Astrocyte (in vitro differentiated cells and primary cell): ENCODE results near the gene DEGS1. TPM values are rescaled to one million over a fixed set of nuclear protein-coding genes. Genes with fewer than 3 reads are reported as not detected.

Experiments
- DNase-seq: peaks from one replicate; pipeline ENCODE4 v3.0.0-alpha.2; 2010; ENCODE audit warnings: low read depth
- FAIRE-seq: peaks from 2 replicates; lab custom pipeline; 2011; peaks lifted over from hg19 to GRCh38; lab: Jason Lieb, UNC
- H2AFZ ChIP-seq: 2 replicates; pipeline ENCODE4 v1.6.0; 2012; ENCODE audit warnings: low read depth, low read length, inconsistent platforms
- H3K27ac ChIP-seq: 2 replicates; pipeline ENCODE4 v1.5.1; 2011; ENCODE audit warnings: low read depth, low read length, inconsistent platforms
- H3K27me3 ChIP-seq: 2 replicates; pipeline ENCODE4 v1.6.0; 2011; ENCODE audit warnings: low read length, inconsistent platforms; ENCODE audit not compliant: insufficient read depth
- H3K36me3 ChIP-seq: 2 replicates; pipeline ENCODE4 v1.5.1; 2011; ENCODE audit warnings: low read length, inconsistent platforms; ENCODE audit not compliant: insufficient read depth
- H3K4me1 ChIP-seq: 2 replicates; pipeline ENCODE4 v1.5.1; 2011; ENCODE audit warnings: low read length, inconsistent platforms; ENCODE audit not compliant: insufficient read depth
- H3K4me2 ChIP-seq: 2 replicates; pipeline ENCODE4 v1.6.0; 2012; ENCODE audit warnings: low read length, inconsistent platforms
- H3K4me3 ChIP-seq: 2 replicates; pipeline ENCODE4 v1.5.1; 2011; ENCODE audit warnings: low read depth, mild to moderate bottlenecking, low read length, inconsistent platforms; ENCODE audit not compliant: insufficient read depth
- H3K79me2 ChIP-seq: 2 replicates; pipeline ENCODE4 v1.6.0; 2012; ENCODE audit warnings: mild to moderate bottlenecking, low read length, inconsistent platforms; ENCODE audit not compliant: insufficient read depth
- H3K9ac ChIP-seq: 2 replicates; pipeline ENCODE4 v1.6.0; 2012; ENCODE audit warnings: mild to moderate bottlenecking, low read length, inconsistent platforms
- H3K9me3 ChIP-seq: 2 replicates; pipeline ENCODE4 v1.5.1; 2012; ENCODE audit warnings: low read depth, mild to moderate bottlenecking, low read length, inconsistent platforms; ENCODE audit not compliant: insufficient read depth
- H4K20me1 ChIP-seq: 2 replicates; pipeline ENCODE4 v1.6.0; 2012; ENCODE audit warnings: low read length, inconsistent platforms; ENCODE audit not compliant: insufficient read depth
- H3K27ac Mint-ChIP-seq: one replicate; pipeline ENCODE4 v1.8.0; 2021; ENCODE audit warnings: mild to moderate bottlenecking, mixed read lengths; ENCODE audit not compliant: unreplicated experiment
- H3K27me3 Mint-ChIP-seq: one replicate; pipeline ENCODE4 v1.8.0; 2021; ENCODE audit warnings: low read depth, mixed read lengths; ENCODE audit not compliant: unreplicated experiment
- H3K36me3 Mint-ChIP-seq: one replicate; pipeline ENCODE4 v1.8.0; 2021; ENCODE audit warnings: low read depth, mixed read lengths; ENCODE audit not compliant: unreplicated experiment
- H3K4me1 Mint-ChIP-seq: one replicate; pipeline ENCODE4 v1.8.0; 2021; ENCODE audit warnings: low read depth, mixed read lengths; ENCODE audit not compliant: unreplicated experiment
- H3K4me3 Mint-ChIP-seq: one replicate; pipeline ENCODE4 v1.8.0; 2021; ENCODE audit warnings: mild to moderate bottlenecking, moderate library complexity, mixed read lengths; ENCODE audit not compliant: unreplicated experiment
- H3K9me3 Mint-ChIP-seq: one replicate; pipeline ENCODE4 v1.8.0; 2021; ENCODE audit warnings: mild to moderate bottlenecking, mixed read lengths; ENCODE audit not compliant: unreplicated experiment
- EZH2 ChIP-seq: IDR thresholded peaks from 2 replicates; pipeline ENCODE4 v1.6.1; 2012; ENCODE audit warnings: mild to moderate bottlenecking, low read length, inconsistent platforms; ENCODE audit not compliant: insufficient read depth
- total RNA-seq: library from RNA; stranded (reverse); gene quantifications from 2 replicates; pipeline ENCODE4 v1.2.1, GENCODE V29; 2021
- TF ChIP-seq, protein P1 (sequence below): IDR thresholded peaks from 2 replicates; pipeline ENCODE4 v1.5.1; 2011; ENCODE audit warnings: low read depth, mild to moderate bottlenecking, inconsistent platforms, low read length, moderate library complexity; ENCODE audit not compliant: insufficient read depth

Gene DEGS1
- total RNA-seq, 1 donor from 2014 or later = 115 TPM

DNA sequence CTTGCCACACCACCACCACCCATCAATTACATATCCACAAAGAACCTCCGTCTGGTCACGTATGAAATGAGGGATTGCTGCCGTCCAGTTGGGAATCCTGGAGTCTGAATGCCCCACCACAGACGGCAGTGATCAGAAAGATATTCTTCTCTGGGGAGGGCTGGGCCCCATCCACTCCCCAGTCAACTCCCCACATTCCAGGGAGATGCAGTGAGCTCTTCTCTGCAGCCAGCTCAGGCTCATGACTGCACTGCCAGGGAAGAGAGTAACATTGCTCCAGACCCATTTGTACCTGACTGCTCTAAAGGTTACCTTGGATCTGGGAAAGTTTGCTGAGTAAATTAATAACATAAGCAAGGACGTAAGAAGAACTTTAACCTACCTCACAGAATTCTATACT lies 18.3 kb downstream of the DEGS1 start:
- Mint-ChIP-seq H3K36me3 (no peaks in the 10 kb centered on the region), H3K4me1 (peaks cover 31% of the 10 kb centered on the region), H3K9me3 (no peaks in the 10 kb centered on the region), H3K27me3 (no peaks in the 10 kb centered on the region), H3K27ac (peak overlapping the region; percentile 72), H3K4me3 (no peak overlapping the region)
- FAIRE-seq (no peak), DNase-seq (no peak)
- Histone ChIP-seq H4K20me1 (no peaks in the 10 kb centered on the region), H3K36me3 (no peaks in the 10 kb centered on the region), H3K79me2 (no peaks in the 10 kb centered on the region), H3K4me3 (no peak overlapping the region), H3K4me1 (peaks cover 29% of the 10 kb centered on the region), H3K27me3 (no peaks in the 10 kb centered on the region), H3K9me3 (no peaks in the 10 kb centered on the region), H3K4me2 (no peak overlapping the region), H3K27ac (no peak overlapping the region), H3K9ac (no peak overlapping the region), H2AFZ (no peak overlapping the region)
- no peak for TF ChIP-seq EZH2
- TF ChIP-seq, protein P1, sequence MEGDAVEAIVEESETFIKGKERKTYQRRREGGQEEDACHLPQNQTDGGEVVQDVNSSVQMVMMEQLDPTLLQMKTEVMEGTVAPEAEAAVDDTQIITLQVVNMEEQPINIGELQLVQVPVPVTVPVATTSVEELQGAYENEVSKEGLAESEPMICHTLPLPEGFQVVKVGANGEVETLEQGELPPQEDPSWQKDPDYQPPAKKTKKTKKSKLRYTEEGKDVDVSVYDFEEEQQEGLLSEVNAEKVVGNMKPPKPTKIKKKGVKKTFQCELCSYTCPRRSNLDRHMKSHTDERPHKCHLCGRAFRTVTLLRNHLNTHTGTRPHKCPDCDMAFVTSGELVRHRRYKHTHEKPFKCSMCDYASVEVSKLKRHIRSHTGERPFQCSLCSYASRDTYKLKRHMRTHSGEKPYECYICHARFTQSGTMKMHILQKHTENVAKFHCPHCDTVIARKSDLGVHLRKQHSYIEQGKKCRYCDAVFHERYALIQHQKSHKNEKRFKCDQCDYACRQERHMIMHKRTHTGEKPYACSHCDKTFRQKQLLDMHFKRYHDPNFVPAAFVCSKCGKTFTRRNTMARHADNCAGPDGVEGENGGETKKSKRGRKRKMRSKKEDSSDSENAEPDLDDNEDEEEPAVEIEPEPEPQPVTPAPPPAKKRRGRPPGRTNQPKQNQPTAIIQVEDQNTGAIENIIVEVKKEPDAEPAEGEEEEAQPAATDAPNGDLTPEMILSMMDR = no peak

DNA sequence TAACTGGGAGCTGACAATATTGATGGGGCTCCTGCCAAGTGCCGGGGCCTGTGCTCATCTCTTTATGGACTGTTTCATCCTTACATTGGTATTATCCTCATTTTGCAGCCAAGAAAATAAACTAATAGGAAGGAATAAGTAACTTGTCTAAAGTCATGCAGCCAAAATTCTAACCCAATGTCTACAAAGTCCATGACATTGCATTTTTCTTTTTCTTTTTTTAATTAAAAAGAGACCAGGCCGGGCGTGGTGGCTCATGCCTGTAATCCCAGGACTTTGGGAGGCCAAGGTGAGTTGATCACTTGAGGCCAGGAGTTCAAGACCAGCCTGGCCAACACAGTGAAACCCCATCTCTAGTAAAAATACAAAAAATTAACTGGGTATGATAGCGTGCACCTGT lies 18.8 kb downstream of the DEGS1 start:
- H3K36me3 ChIP-seq = no peaks in the 10 kb centered on the region
- FAIRE-seq = no peak
- H3K4me1 ChIP-seq = peaks cover 29% of the 10 kb centered on the region
- Mint-ChIP-seq H3K27me3 (no peaks in the 10 kb centered on the region), H3K4me3 (no peak overlapping the region), H3K9me3 (no peaks in the 10 kb centered on the region), H3K27ac (peak overlapping the region; percentile 72), H3K4me1 (peaks cover 31% of the 10 kb centered on the region), H3K36me3 (no peaks in the 10 kb centered on the region)
- no peak overlapping the region for H3K27ac ChIP-seq
- no peak for DNase-seq
- H3K9me3 ChIP-seq = no peaks in the 10 kb centered on the region
- no peak overlapping the region for H2AFZ ChIP-seq
- no peak for TF ChIP-seq EZH2
- TF ChIP-seq, protein P1 = no peak
- no peak overlapping the region for H3K4me3 ChIP-seq
- H3K79me2 ChIP-seq = no peaks in the 10 kb centered on the region
- no peaks in the 10 kb centered on the region for H3K27me3 ChIP-seq
- no peak overlapping the region for H3K9ac ChIP-seq
- no peaks in the 10 kb centered on the region for H4K20me1 ChIP-seq
- H3K4me2 ChIP-seq = no peak overlapping the region

DNA sequence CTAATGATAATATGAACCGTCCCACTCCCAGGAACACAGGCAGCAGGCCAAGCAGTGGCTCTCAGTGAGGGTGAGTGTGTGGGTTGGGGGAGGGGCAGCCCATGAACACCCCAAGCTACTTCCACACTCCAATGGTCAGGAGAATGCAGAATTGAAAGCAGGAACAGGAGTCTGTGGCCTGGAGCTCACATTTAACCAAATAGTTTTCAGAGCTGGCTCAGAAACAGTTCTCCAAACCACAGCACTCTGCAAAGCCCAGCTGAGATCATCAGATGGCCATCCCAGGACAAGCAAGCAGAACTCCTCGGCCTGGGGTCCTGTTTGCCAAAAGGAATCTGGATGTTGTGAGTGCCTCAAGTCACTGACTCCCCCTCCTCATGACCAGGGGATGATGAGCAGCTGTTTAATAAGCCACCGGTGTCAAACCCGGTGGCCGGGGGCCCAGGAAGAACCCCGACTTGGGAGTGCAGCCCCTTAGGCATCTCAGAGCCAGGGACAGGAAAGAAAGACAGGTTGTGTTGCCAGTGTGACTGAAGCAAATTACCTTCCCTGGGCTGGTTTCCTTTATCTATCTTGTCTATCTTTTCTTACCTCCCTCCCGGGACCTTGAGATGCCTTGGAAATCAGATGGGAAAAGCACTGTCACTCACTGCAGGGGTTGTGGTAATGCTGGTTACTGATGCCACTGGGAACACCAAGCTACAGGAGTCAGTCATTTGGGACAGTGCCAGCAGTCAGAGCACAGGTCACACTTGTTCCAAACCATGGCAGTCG lies 20.4 kb downstream of the DEGS1 start:
- H3K4me1 ChIP-seq = peaks cover 29% of the 10 kb centered on the region
- H3K9me3 Mint-ChIP-seq = no peaks in the 10 kb centered on the region
- peaks cover 31% of the 10 kb centered on the region for H3K4me1 Mint-ChIP-seq
- no peaks in the 10 kb centered on the region for H3K27me3 Mint-ChIP-seq
- H3K4me3 Mint-ChIP-seq = no peak overlapping the region
- no peaks in the 10 kb centered on the region for H3K9me3 ChIP-seq
- no peaks in the 10 kb centered on the region for H3K79me2 ChIP-seq
- TF ChIP-seq, protein P1 = no peak
- TF ChIP-seq EZH2 = no peak
- peak overlapping the region; percentile 68 for H3K27ac Mint-ChIP-seq
- peak overlapping the region; percentile 44 for H3K4me2 ChIP-seq
- FAIRE-seq (peak; percentile 60), DNase-seq (peak; percentile 85)
- H3K4me3 ChIP-seq = no peak overlapping the region
- peak overlapping the region; percentile 27 for H3K9ac ChIP-seq
- H4K20me1 ChIP-seq = no peaks in the 10 kb centered on the region
- peak overlapping the region; percentile 35 for H3K27ac ChIP-seq
- no peak overlapping the region for H2AFZ ChIP-seq
- H3K36me3 Mint-ChIP-seq = no peaks in the 10 kb centered on the region
- H3K36me3 ChIP-seq = no peaks in the 10 kb centered on the region
- H3K27me3 ChIP-seq = no peaks in the 10 kb centered on the region
